GM12892 (cell line): ENCODE data around the gene OBP2A.

Source experiments
- DNase-seq: peaks from one replicate; pipeline ENCODE4 v3.0.0; 2011; ENCODE audit not compliant: insufficient read length
- FAIRE-seq: peaks from 2 replicates; lab custom pipeline; 2011; peaks lifted over from hg19 to GRCh38; lab: Jason Lieb, UNC
- POLR2A ChIP-seq: IDR thresholded peaks from 2 replicates; pipeline ENCODE4 v1.6.1; 2011; ENCODE audit warnings: low read depth, low read length, control low read depth
- POLR2AphosphoS5 ChIP-seq: IDR thresholded peaks from 2 replicates; pipeline ENCODE4 v1.6.1; 2011; ENCODE audit warnings: low read depth, low read length, control low read depth
- TAF1 ChIP-seq: IDR thresholded peaks from 2 replicates; pipeline ENCODE4 v1.6.1; 2011; ENCODE audit warnings: low read depth, mild to moderate bottlenecking, control low read depth, low read length, borderline replicate concordance

OBP2A gene

GRCh38 chr9:135552698-135553171 lies 6.8 kb downstream of the OBP2A start:
- TF ChIP-seq POLR2AphosphoS5 (no peak), POLR2A (no peak), TAF1 (no peak)
- no peak for FAIRE-seq

GRCh38 chr9:135554718-135555117 lies 8.8 kb downstream of the OBP2A start:
- TF ChIP-seq TAF1 (no peak), POLR2AphosphoS5 (no peak), POLR2A (no peak)
- no peak for DNase-seq
- no peak for FAIRE-seq

More at GRCh38 chr9:135552698-135553171, 6.8 kb downstream of the OBP2A start:
- no peak for DNase-seq

- TF ChIP-seq TAF1 (no peak), POLR2A (no peak), POLR2AphosphoS5 (no peak)
Observed at GRCh38 chr9:135555203-135555602, 9.3 kb downstream of the OBP2A start.

GRCh38 chr9:135555910-135556309 lies 10.0 kb downstream of the OBP2A start:
- TF ChIP-seq POLR2A: no peak
- TF ChIP-seq TAF1: no peak
- no peak for TF ChIP-seq POLR2AphosphoS5
- FAIRE-seq: no peak

More at GRCh38 chr9:135555203-135555602, 9.3 kb downstream of the OBP2A start:
- DNase-seq: no peak
- FAIRE-seq: no peak

GRCh38 chr9:135559606-135560005 lies 13.7 kb downstream of the OBP2A start:
- FAIRE-seq (no peak), DNase-seq (no peak)
- no peak for TF ChIP-seq TAF1
- TF ChIP-seq POLR2AphosphoS5: no peak
- no peak for TF ChIP-seq POLR2A

More at GRCh38 chr9:135555910-135556309, 10.0 kb downstream of the OBP2A start:
- no peak for DNase-seq

- no peak for TF ChIP-seq POLR2A
- DNase-seq (no peak), FAIRE-seq (no peak)
Observed at GRCh38 chr9:135561391-135562234, 15.7 kb downstream of the OBP2A start, which contains the start of gene PAEP. PAEP (plus strand) TSS chr9:135561756.

- no peak for TF ChIP-seq TAF1
- no peak for TF ChIP-seq POLR2A
- no peak for TF ChIP-seq POLR2AphosphoS5
- no peak for FAIRE-seq
- DNase-seq: no peak
Observed at GRCh38 chr9:135562235-135562745, 16.4 kb downstream of the OBP2A start.

GRCh38 chr9:135563039-135563476 lies 17.1 kb downstream of the OBP2A start:
- no peak for FAIRE-seq
- no peak for TF ChIP-seq POLR2A
- TF ChIP-seq POLR2AphosphoS5: no peak
- no peak for TF ChIP-seq TAF1
- no peak for DNase-seq

DNA sequence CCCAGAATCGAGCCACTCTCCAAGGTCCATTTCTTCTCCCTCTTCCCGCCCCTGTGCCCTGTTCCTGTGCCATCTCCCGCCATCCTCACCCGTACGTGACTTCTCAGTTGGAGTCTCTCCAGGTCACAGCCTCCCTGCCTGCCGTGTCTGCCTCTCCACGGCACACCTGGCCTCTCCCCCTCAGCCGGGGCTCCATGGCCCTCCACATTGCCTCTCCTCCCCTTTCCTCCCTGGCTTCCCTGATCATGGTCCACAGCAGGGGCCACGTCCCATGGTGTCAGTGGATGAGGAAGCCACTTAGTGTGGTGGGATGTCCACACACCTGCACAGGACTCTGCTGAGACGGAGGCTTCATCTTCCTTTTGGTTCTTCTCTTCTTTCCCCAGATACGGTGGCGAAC lies 17.9 kb downstream of the OBP2A start:
- DNase-seq (no peak), FAIRE-seq (no peak)
- TF ChIP-seq POLR2A: no peak
- TF ChIP-seq POLR2AphosphoS5: no peak
- no peak for TF ChIP-seq TAF1

DNA sequence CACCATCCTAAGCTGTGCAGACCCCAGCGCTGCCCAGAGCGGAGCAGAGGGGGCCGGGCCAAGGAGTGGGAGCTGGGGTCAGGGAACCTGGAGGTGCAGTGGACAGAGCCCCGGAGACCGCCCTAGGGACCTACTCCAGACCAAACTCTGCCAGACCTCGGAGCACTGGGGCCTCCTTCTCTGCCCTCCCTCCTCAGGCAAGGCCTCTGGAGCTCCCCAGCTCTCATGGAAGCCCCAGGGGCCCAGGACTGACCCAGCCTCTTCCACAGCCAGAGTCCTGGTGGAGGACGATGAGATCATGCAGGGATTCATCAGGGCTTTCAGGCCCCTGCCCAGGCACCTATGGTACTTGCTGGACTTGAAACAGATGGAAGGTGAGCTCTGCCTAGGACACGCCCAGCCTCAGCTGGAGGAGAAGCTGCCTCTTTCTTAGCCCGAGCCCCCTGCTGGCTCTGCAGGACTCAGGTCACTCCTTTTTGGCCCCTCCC lies 19.3 kb downstream of the OBP2A start:
- TF ChIP-seq POLR2AphosphoS5: no peak
- no peak for TF ChIP-seq TAF1
- no peak for TF ChIP-seq POLR2A
- FAIRE-seq (no peak), DNase-seq (no peak)

- TF ChIP-seq POLR2A: no peak
- no peak for TF ChIP-seq POLR2AphosphoS5
- TF ChIP-seq TAF1: no peak
- no peak for FAIRE-seq
- DNase-seq: no peak
Observed at GRCh38 chr9:135565636-135566035, 19.7 kb downstream of the OBP2A start.

DNA sequence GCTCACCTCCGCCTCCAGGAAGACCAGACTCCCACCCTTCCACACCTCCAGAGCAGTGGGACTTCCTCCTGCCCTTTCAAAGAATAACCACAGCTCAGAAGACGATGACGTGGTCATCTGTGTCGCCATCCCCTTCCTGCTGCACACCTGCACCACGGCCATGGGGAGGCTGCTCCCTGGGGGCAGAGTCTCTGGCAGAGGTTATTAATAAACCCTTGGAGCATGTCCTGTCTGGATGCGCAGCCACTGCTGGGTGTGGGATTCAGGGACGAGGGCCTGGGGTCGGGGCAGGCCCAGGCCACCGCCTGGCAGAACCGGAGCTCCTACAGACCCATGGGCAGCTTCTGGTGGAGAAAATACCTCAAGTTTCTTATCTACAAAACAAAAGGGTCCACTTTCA lies 20.6 kb downstream of the OBP2A start:
- no peak for TF ChIP-seq POLR2A
- no peak for TF ChIP-seq TAF1
- no peak for TF ChIP-seq POLR2AphosphoS5
- DNase-seq (no peak), FAIRE-seq (no peak)
